ENCODE results near the gene FRZB.

Gene FRZB

DNA sequence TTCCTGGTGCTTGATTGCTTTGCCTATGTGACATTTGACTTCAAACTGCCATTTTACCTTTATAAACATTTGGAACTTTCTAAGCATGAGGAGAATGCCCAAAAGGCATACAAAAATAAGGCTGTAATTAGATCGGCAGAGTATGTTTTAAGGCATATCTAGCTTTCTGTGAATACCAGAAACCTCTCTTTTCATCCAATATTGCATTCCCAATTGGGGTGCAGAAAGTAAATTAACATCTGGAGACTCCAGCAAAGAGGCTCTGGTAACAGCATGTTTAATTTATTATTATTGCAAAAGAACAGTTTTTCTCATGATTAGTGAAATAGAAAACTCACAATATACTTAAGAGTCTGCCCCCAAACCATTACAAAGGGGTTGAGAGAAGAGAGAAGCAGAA is 32.1 kb downstream of the FRZB start:
- no peak for DNase-seq (ENCODE audit: low read depth in 2 of 2)

DNA sequence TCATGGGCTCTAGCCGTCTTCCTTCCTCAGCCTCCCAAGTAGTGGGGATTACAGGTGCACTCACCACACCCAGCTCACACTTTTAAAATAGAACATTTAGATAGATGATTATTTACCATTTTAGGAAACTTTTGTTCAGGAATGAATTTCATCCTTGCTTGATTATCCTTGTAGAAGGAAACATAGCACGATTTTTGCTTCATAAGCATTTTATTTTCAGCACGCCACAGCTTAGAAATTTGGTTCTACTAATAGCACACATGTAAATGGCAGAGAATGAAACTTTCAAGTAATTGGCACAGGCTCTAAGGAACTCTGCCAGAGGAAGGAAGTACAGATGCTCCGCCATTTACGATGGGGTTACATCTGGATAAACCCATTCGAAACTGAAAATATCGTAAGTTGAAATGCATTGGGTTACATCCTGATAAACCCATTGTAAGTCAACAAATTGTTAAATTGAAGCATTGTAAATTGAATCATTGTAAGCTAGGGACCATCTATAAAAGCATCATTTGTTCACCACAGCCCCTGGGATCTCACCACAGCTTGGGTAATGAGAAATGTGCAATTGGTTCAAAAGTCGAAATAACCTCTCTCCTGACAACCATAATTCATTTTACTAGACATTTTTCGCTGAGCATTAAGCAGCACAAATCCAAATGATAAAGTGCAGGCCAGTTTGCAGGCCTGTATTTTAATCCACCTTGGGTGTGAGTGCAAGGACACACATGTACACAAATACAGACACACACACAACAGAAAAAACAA is 33.2 kb downstream of the FRZB start:
- no peak for DNase-seq (ENCODE audit: low read depth in 2 of 2)

DNA sequence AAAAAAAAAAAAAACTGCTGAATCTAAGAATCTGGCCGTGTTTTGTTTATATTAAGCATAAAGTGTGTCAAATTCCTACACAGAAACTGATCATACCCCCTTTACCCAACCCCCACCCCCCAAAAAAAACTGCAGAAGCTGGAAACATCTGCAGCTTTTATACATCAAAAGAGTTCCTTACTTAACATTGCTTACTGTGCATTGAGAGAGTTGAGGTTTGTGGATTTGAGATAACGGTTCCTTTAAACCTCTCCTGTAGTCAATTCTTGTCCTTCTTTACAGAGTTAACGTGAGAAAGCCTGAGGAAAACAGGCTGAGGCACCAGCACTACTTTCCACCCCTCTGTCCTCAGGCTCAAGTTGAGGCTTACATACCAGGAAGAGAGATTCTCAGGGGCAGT is 34.5 kb downstream of the FRZB start:
- DNase-seq (ENCODE audit: low read depth in 2 of 2): no peak

DNA sequence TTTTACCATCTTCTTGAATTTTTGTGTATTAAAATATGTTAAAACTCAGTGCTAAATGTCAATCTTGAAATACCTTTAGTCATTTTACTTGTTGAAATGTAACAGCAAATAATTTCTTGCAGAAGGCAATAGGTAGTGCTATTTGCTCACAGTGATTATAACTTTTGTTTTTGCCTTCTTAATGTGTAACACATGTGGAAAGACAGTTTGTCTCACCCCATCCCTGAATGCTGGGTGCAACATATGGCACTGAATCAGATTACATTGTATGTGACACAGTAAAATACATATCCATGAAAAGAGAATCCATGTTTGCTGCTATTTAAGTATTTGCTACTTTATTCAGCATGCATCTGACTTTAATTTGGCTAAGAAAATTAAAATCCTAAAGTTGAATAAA is 35.3 kb downstream of the FRZB start:
- no peak for DNase-seq (ENCODE audit: low read depth in 2 of 2)

DNA sequence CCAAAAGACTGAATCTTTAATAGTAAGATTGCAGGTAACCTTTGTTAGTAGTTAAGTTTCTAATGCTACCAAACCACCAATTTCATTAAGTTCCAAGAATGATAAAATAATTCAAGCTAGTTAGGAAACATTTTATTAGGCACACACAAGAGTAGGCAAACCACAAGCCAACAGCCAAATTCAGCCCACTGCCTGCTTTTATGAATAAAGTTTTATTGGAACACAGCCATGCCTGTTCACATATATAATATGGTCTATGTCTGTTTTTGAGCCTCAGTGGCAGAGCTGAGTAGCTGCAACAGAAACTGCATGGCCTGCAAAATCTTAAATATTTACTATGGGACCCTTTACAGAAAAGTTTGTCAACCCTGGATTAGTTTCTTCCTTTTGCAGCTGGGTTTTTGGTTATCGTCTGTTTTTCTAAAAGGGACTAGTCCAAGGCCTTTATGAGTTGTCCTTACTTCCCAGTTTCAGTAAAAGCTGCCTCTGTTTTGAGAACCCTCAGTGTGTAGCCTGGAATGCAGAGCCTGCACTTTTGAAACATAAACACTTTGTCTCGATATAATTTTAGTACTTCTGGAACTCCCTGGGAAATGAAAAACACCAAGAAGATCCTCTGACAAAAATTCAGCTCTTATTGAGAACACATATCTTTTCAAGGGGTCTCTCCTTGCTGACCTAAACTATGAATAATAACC is 39.1 kb downstream of the FRZB start:
- DNase-seq (ENCODE audit: low read depth in 2 of 2): no peak

DNA sequence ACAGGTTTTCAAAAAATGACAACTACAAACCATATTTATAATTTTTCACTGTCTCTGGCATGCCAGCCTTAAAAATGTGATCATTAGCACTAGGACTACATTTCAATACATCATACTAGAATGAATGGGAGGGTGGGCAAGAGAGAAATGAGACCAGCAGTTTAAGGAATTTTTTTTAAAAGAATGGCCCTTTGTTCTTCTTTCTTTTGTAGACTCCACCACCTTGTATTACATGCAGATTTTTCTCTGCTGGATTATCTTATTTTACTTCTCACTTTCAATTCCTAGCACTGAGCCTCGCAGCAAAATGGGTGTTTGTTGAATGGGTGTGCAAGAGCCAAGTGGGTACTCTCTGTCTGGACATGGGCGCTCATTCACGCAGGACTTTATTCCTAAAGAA is 39.9 kb downstream of the FRZB start:
- DNase-seq (ENCODE audit: low read depth in 2 of 2): no peak

DNA sequence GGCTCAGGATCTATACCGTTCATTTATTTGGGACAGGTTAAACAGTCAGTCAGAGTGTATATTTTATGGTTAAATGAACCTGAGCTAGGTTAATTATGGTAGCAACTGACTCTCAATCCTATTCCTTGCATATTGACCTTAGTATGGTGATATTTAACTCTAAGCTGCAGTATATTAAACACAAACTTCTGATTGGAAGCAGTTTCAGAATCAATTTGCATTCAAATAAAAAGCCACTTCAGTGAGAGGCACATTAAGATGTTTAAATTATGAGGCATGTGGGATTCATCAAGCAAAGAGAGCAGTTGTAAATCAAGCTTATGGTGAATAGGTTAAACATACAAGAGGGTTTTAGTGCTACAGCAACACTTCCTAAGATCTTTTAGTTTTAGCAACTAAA is 40.4 kb downstream of the FRZB start:
- no peak for DNase-seq (ENCODE audit: low read depth in 2 of 2)

DNA sequence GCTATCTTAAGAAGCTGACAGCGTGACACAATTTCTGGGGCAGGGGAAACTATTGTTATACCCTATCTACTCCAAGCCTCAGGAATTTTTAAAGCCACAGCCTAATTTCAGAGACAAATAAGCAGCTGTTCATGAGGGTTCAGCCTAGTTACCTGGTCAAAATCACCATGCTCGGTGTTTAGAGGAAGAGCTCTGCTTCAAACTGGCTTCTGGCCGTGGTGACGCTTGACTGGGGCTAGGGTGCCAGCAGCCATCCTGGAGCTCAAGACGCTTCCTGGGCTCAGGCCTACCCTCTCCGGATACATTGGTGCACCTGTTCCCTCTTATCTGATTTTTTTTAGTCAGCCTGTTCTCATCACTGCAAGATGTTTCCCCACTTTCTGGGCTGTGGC is 41.7 kb downstream of the FRZB start:
- DNase-seq (ENCODE audit: low read depth in 2 of 2): no peak

DNA sequence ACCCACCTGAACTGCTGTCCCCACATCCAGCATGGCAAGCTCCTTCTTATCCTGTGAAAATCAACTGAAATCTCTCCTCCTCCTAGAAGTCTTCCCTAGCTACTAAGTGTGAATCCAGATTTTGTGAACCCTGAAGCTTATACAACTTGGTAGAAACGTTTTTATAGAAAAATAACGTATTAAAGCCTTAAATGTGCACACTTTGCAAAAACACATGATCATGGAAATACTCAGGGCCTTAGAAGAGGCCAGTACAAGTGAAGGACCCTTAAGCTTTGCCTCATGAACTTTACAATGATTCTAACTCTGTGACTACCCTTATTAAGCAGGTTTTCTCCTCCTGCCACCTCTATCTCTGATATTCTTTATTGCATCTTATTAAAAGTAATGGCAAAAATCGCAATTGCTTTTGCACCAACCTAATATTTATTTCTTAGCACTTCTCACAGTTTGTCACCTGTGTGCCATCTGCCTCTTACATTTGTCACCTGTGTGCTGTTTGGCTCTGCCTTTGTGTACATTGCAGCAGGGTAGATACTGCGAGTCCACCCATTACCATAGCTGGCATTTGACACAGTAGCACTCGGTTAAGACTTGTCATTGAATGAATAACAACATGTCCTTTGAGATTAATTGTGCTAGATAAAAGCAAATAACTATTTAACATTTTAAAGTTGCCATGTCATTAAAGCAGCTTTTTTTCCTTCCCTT is 42.2 kb downstream of the FRZB start:
- no peak for DNase-seq (ENCODE audit: low read depth in 2 of 2)

DNA sequence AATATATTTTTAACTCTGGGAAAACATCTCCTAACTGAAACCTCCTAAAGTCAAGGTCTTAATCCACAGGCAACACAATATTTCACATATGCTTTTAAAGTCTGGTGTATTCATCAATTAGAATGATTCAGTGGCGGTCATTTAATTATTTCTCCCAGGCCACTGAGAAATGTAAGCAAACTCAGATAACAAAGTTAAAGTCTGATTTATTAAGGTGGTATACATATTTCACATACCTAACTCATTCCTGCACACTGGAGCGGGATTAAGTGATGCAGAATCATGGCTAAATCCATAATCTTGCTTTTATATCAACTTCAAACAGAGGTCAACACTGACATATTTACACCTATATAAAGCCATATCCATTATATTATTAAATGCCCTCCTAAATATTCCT is 43.7 kb downstream of the FRZB start:
- no peak for DNase-seq (ENCODE audit: low read depth in 2 of 2)

DNA sequence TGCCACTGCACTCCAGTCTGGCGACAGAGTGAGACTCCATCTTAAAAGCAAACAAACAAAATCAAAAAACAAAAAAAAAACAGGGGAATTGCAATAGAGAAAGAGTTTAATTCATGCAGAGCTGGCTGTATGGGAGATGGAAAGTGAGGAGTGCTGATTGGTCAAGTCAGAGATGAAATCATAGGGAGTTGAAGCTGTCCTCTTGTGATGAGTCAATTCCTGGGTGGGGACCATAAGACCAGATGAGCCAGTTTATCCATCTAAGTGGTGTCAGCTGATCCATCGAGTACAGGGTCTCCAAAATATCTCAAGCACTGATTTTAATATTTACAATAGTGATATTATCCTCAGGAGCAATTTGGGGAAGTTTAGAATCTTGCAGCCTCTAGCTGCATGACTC is 45.3 kb downstream of the FRZB start:
- DNase-seq (ENCODE audit: low read depth in 2 of 2): no peak

DNA sequence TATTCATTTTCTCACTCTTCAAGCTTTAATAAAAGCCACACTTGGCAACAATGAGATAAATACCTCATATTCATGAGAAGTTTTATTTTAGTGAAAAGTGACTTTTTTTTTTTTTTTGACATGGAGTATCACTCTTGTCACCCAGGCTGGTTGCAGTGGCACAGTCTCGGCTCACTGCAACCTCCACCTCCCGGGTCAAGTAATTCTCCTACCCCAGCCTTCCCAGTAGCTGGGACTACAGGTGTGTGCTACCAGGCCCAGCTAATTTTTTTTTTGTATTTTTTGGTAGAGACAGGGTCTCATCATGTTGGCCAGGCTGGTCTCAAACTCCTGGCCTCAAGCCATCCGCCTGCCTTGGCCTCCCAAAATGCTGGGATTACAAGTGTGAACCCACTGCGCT is 47.0 kb downstream of the FRZB start:
- DNase-seq (ENCODE audit: low read depth in 2 of 2): no peak

DNA sequence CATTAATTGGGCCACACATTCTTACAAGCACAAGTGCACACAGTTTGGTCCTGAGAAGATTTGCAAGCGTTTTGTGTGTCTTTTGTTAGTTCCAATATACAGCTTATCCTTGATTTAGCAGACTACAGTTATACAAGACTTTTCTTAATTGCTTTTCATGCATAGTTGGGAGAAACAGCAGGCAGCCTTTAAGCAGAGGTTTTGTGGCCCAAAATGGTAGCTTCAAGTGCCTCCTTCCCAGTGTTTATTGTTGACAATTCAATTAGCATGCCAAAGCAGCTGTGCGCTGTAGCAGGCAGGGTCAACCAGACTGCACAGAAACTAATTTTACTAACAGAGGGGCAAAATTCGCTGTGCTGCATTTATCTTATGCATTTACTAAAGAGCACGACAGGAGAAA is 47.5 kb downstream of the FRZB start:
- no peak for DNase-seq (ENCODE audit: low read depth in 2 of 2)

DNA sequence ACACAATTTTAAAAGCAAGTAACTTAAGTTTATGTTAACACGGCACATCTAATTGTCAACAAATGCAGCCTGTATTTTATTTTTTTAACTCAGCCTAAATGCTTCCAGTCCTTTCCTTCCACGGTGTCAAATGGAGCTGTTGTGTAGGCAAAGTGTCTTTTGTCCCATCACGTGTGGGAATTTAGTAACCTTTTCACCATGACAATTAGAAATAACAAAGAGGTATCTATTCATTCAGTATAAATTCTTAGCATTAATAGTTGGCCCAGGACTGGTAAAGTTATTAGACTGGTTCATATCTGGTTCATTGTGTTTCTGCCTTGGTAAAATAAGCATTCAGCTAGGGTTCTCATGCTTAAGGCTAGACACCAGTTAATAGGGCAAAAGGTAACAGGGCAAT is 47.9 kb downstream of the FRZB start:
- no peak for DNase-seq (ENCODE audit: low read depth in 2 of 2)

DNA sequence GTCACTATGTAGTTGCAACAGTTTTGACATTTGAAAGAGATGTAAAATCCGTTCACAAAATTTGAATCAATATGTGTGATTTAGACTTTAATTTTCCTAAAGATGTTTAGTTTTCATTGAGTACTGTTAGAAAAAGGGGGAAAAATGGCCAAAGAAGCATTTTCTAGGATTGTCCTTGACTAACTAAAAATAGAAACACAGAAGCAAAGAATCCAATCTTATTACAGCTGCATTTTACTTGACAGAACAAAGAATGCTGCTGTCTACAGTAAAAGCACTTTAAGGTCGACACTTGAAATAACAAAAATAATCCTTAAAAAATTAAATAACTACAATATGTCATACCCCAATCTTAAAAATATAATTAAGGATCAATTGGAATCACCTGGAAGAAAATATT is 48.9 kb downstream of the FRZB start:
- DNase-seq (ENCODE audit: low read depth in 2 of 2): no peak

DNA sequence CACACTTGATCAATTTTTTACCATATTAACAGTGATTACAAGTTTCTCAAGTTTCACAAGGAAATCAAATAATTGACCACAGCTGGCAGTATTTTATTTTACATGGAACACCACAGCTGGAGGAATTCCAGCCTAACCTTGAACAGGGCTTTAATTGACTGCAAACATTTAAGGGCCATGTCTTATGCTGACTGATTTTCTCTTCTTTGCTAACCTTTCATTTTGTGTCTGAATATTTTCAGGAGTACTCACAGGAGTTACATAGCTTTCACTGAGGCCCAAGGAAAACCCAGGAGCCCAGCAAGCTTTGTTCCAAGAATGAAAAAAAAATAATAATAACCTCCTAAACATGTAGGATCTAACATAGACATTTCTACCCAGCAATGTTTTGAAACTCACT is 49.6 kb downstream of the FRZB start:
- no peak for DNase-seq (ENCODE audit: low read depth in 2 of 2)

DNA sequence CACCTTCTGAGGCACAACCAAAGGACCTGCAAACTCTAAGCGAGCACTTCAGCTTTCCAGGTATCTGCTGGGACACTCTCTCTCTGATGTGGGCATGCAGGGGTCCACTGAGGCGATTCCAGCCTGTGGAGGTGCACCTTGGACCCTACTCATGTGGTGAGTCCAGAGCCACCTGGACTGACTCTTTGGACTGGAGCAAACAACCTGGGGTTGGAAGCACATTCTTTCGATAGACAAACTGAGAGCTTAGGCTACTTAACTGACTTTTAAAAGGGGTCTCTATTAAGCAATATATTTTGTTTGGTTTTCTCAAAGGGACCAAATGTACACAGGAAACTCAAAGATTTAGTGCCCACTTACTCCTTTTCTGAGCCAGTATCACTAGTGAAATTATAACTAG is 51.6 kb downstream of the FRZB start:
- DNase-seq (ENCODE audit: low read depth in 2 of 2): no peak

DNA sequence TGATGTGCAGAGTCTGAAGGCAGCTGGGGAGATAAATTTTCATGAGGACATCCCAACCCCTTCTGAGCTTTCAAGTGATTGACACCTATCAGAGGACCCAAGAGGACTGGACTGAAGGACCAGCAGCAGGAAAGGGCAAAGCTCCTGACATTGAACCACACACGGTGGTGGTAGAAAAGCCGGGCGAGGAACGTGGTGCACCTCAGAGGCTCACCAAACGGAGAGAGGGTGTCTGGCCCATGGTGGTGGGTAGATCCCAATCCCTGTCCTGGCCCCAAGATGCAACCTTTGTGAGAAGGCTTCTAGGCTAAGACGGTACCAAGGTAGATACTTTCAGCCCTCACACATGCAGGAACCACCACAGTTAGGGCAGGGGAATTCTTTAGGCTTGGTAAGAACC is 52.1 kb downstream of the FRZB start:
- DNase-seq (ENCODE audit: low read depth in 2 of 2): no peak

DNA sequence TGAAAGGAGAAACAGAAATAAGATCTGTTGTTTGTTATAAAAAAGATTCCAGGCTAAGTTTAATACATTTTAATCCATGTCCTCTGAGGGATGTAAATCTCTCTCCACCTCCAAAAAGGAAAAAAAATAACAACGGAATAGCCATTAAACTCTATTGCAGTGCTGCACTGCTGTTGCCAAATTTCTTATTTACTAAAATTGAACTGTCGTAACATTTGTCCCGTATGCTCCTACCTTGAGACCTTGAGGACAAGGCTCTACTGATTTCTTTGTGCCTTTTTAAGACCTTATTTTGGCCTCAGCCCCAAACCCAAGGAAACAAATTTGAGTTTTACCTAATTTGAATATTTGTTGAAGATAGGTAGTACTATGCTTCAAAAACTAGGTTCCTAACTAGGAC is 56.4 kb downstream of the FRZB start:
- DNase-seq (ENCODE audit: low read depth in 2 of 2): no peak

DNA sequence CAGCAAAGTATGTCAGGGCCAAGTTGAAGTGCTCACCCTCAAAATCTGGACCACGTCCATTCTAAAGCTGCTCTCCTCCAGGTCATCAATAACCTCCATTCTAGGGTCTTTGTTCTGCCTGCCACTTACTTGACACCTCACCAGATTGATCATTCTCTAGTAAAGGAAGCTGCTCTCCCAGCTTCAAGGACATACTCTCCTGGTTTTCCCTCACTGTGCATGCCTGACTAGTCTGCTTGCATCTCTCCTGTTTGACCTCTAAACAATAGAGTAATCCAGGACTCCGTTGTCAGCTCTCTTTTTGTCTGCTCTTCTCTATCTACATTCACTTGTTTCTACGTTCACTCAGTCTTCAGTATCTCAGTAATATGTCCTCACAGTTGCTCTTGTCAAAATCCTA is 59.1 kb downstream of the FRZB start:
- no peak for DNase-seq (ENCODE audit: low read depth in 2 of 2)

DNA sequence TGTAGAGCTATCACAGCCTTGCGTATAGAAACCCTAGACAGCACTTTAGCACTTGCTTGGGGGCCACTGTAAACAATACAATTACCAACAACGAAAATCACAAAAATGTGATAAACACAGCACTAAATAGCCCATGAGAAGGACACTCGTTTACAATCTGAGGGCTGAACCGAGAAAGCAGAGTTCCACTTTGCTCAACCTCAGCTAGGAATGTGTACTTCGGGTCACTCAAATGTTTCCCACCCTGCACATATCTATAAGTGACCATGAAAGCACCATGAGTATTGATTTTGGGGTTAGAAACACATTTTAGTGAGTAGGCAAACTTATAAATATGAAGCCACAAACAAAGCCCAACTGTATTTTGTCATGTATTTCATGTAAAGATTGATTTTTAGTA is 62.3 kb downstream of the FRZB start:
- no peak for DNase-seq (ENCODE audit: low read depth in 2 of 2)

DNA sequence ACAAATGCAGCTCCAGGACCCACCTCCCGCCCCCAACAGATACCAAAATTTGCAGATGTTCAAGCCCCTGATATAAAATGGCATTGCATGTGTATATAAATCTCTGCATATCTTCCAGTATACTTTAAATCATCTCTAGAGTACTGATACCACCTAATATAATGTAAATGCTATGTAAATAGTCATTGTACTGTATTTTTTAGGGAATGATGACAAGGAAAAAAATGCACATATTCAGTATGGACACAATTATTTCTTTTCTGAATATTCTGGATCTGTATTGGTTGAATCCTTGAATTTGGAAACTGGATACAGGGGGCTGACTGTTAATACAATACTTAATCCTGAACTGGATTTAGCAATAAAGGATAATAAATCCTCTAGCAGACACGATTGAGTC is 67.7 kb downstream of the FRZB start:
- DNase-seq (ENCODE audit: low read depth in 2 of 2): no peak

DNA sequence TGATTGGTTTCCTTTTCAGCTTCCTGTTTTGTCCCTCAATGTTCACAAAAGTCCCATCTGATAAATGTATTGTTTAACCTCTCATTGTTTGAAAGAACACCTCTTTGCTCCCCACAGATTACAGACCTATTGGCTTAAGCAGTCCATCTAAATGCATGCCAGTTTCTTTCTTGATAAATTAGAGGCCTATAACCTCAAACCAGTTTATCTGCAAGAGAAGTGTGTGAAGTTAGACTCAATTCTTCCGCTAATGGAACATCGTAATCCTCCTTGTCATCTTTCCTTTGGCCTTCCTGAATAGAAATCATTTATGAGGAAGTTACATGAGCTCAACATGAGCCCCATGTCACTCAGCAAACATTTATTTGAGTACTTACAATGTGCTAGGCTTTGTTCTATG is 74.0 kb downstream of the FRZB start:
- DNase-seq (ENCODE audit: low read depth in 2 of 2): no peak
